Measurements from ENCODE around the gene GNRHR. TPM values are rescaled to one million over a fixed set of nuclear protein-coding genes. Genes with fewer than 3 reads are reported as not detected.
A peak's percentile ranks its signal among the peaks of the same experiment; 100 is the strongest.

GNRHR gene
- total RNA-seq, 2 donors from 2014 or later, result not detected

- Mint-ChIP-seq H3K27ac (no peak overlapping the region), H3K4me1 (peaks cover 4% of the 10 kb centered on the region), H3K27me3 (ENCODE audit: insufficient read depth) (no peaks in the 10 kb centered on the region), H3K9me3 (peaks cover 10% of the 10 kb centered on the region), H3K4me3 (no peak overlapping the region), H3K36me3 (ENCODE audit: low read depth) (peaks cover 24% of the 10 kb centered on the region)
- WGBS, 2 experiments (ENCODE audit: insufficient coverage in 1 of 2, insufficient read length in 1 of 2), result 96 to 100% methylated on average over 1 to 2 of the region's 2 CpGs
- H3K9ac ChIP-seq (ENCODE audit: extremely low read depth, low read length, poor library complexity, severe bottlenecking), result no peak overlapping the region
- H3K4me3 ChIP-seq (ENCODE audit: low read length), result no peak overlapping the region
- no peaks in the 10 kb centered on the region for H3K27me3 ChIP-seq (ENCODE audit: control insufficient read depth, insufficient read depth, low read length, poor library complexity, severe bottlenecking)
- peaks cover 11% of the 10 kb centered on the region for H3K9me3 ChIP-seq (ENCODE audit: control insufficient read depth, low read length)
- no peaks in the 10 kb centered on the region for H3K36me3 ChIP-seq (ENCODE audit: control insufficient read depth, insufficient read depth, low read length)
- no peaks in the 10 kb centered on the region for H3K4me1 ChIP-seq (ENCODE audit: control insufficient read depth, insufficient read depth, low read length)
- TF ChIP-seq CTCF (conservative IDR thresholded peaks at IDR 0.05), result no peak
- DNase-seq, result no peak
- H3K27ac ChIP-seq (ENCODE audit: low read depth, low read length), result no peak overlapping the region
These were observed 49.3 kb downstream of the GNRHR start for GRCh38 chr4:67704843-67705242.

GRCh38 chr4:67702166-67702565, 52.0 kb downstream of the GNRHR start:
- Histone ChIP-seq H3K4me1 (ENCODE audit: control insufficient read depth, insufficient read depth, low read length) (peaks cover 5% of the 10 kb centered on the region), H3K27me3 (ENCODE audit: control insufficient read depth, insufficient read depth, low read length, poor library complexity, severe bottlenecking) (no peaks in the 10 kb centered on the region), H3K36me3 (ENCODE audit: control insufficient read depth, insufficient read depth, low read length) (no peaks in the 10 kb centered on the region), H3K9me3 (ENCODE audit: control insufficient read depth, low read length) (peaks cover 11% of the 10 kb centered on the region), H3K9ac (ENCODE audit: extremely low read depth, low read length, poor library complexity, severe bottlenecking) (no peak overlapping the region), H3K27ac (ENCODE audit: low read depth, low read length) (no peak overlapping the region), H3K4me3 (ENCODE audit: low read length) (peak overlapping the region; percentile 95)
- Mint-ChIP-seq H3K4me3 (peak overlapping the region; percentile 88), H3K27ac (no peak overlapping the region), H3K27me3 (ENCODE audit: insufficient read depth) (no peaks in the 10 kb centered on the region), H3K4me1 (peaks cover 11% of the 10 kb centered on the region), H3K36me3 (ENCODE audit: low read depth) (peaks cover 19% of the 10 kb centered on the region), H3K9me3 (peaks cover 4% of the 10 kb centered on the region)
- no peak for DNase-seq
- no peak for TF ChIP-seq CTCF (conservative IDR thresholded peaks at IDR 0.05)
- WGBS, 2 experiments (ENCODE audit: insufficient coverage in 1 of 2, insufficient read length in 1 of 2), result 100% methylated on average over 1 of the region's 2 CpGs

- Histone ChIP-seq H3K4me3 (ENCODE audit: low read length) (peak overlapping the region; percentile 95), H3K9me3 (ENCODE audit: control insufficient read depth, low read length) (peaks cover 6% of the 10 kb centered on the region), H3K36me3 (ENCODE audit: control insufficient read depth, insufficient read depth, low read length) (peaks cover 2% of the 10 kb centered on the region), H3K4me1 (ENCODE audit: control insufficient read depth, insufficient read depth, low read length) (peaks cover 5% of the 10 kb centered on the region), H3K9ac (ENCODE audit: extremely low read depth, low read length, poor library complexity, severe bottlenecking) (peak overlapping the region; percentile 86), H3K27me3 (ENCODE audit: control insufficient read depth, insufficient read depth, low read length, poor library complexity, severe bottlenecking) (no peaks in the 10 kb centered on the region), H3K27ac (ENCODE audit: low read depth, low read length) (no peak overlapping the region)
- no peak for DNase-seq
- Mint-ChIP-seq H3K27me3 (ENCODE audit: insufficient read depth) (no peaks in the 10 kb centered on the region), H3K4me3 (peak overlapping the region; percentile 88), H3K4me1 (peaks cover 11% of the 10 kb centered on the region), H3K9me3 (peaks cover under 1% of the 10 kb centered on the region), H3K36me3 (ENCODE audit: low read depth) (peaks cover 14% of the 10 kb centered on the region), H3K27ac (peak overlapping the region; percentile 88)
- WGBS, 2 experiments (ENCODE audit: insufficient coverage in 1 of 2, insufficient read length in 1 of 2), result 23% methylated on average over 4 of the region's 4 CpGs; no CpG with 5 or more reads in 1 of the 2 experiments
- TF ChIP-seq CTCF (conservative IDR thresholded peaks at IDR 0.05), result no peak
These were observed 52.7 kb downstream of the GNRHR start for GRCh38 chr4:67701517-67701850.

Data from endodermal cell (in vitro differentiated cells).